OCI-LY7 (cell line): Measurements from ENCODE around the gene EPHA5. TPM values are rescaled to one million over a fixed set of nuclear protein-coding genes. Genes with fewer than 3 reads are reported as not detected.

Source experiments
- BruUV-seq: library from RNA; stranded (reverse); fragments of 400-500 nt; replicated peaks from 2 replicates; lab custom pipeline; 2021; lab: Mats Ljungman, UMichigan
- CTCF ChIA-PET: fragments of 300-600 bp; sonication (Branson Sonifier 250); formaldehyde crosslinking; loops from one replicate; lab custom pipeline; 2022; ENCODE audit warnings: antibody characterized with exemption; ENCODE audit not compliant: unreplicated experiment; lab: Charles Lee
- POLR2A ChIA-PET: fragments of 300-600 bp; sonication (Branson Sonifier 250); formaldehyde crosslinking; loops from one replicate; lab custom pipeline; 2022; ENCODE audit warnings: antibody characterized with exemption; lab: Charles Lee
- DNase-seq: peaks from one replicate; pipeline ENCODE4 v3.0.0-alpha.2; 2015; ENCODE audit warnings: low spot score
- H2AFZ ChIP-seq: fragments of 200-600 bp; sonication (generic), shearing (Covaris generic); 2 replicates; pipeline ENCODE4 v1.6.1; 2014; ENCODE audit warnings: mild to moderate bottlenecking, antibody characterized with exemption, low read length, moderate library complexity
- H3K27ac ChIP-seq: fragments of 200-600 bp; sonication (generic); 2 replicates; pipeline ENCODE4 v1.5.1; 2014; ENCODE audit warnings: mixed run types, low read depth, mild to moderate bottlenecking, moderate library complexity, low read length, inconsistent platforms; ENCODE audit not compliant: poor library complexity, severe bottlenecking
- H3K36me3 ChIP-seq: fragments of 200-600 bp; sonication (generic); 2 replicates; pipeline ENCODE4 v1.6.1; 2014; ENCODE audit warnings: mild to moderate bottlenecking, antibody characterized with exemption, low read length, moderate library complexity, mixed read lengths; ENCODE audit not compliant: insufficient read depth
- H3K4me1 ChIP-seq: fragments of 200-600 bp; sonication (generic); 2 replicates; pipeline ENCODE4 v1.5.1; 2014; ENCODE audit warnings: mild to moderate bottlenecking, low read length; ENCODE audit not compliant: insufficient read depth, poor library complexity, severe bottlenecking
- H3K4me2 ChIP-seq: fragments of 200-600 bp; sonication (generic); 2 replicates; pipeline ENCODE4 v1.6.1; 2014; ENCODE audit warnings: mild to moderate bottlenecking, low read length
- H3K4me3 ChIP-seq: fragments of 200-600 bp; sonication (generic); 2 replicates; pipeline ENCODE4 v1.5.1; 2014; ENCODE audit warnings: mild to moderate bottlenecking, low read depth, low read length; ENCODE audit not compliant: poor library complexity, severe bottlenecking
- H3K79me2 ChIP-seq: fragments of 200-600 bp; sonication (generic); 2 replicates; pipeline ENCODE4 v1.6.1; 2016; ENCODE audit warnings: low read depth, mild to moderate bottlenecking, low read length, moderate library complexity, mixed read lengths; ENCODE audit not compliant: insufficient read depth
- H3K9me2 ChIP-seq: fragments of 200-600 bp; sonication (generic); 2 replicates; pipeline ENCODE4 v1.6.1; 2016; ENCODE audit warnings: mild to moderate bottlenecking, low read length, mixed read lengths; ENCODE audit not compliant: insufficient read depth
- H3K9me3 ChIP-seq: fragments of 200-600 bp; sonication (generic); 2 replicates; pipeline ENCODE4 v1.6.1; 2014; ENCODE audit warnings: mild to moderate bottlenecking, mixed run types, low read length, mixed read lengths
- H4K20me1 ChIP-seq: fragments of 200-600 bp; sonication (generic); 2 replicates; pipeline ENCODE4 v1.6.1; 2014; ENCODE audit warnings: mild to moderate bottlenecking, antibody characterized with exemption, low read length, moderate library complexity, mixed read lengths; ENCODE audit not compliant: insufficient read depth
- CTCF ChIP-seq: fragments of 200-600 bp; sonication (generic); conservative IDR thresholded peaks from 2 replicates; pipeline ENCODE4 v1.5.1; 2014; ENCODE audit warnings: mild to moderate bottlenecking, antibody characterized with exemption, low read length, moderate library complexity, mixed read lengths
- EZH2phosphoT487 ChIP-seq: fragments of 200-600 bp; sonication (generic); IDR thresholded peaks from 2 replicates; pipeline ENCODE4 v1.6.1; 2018; ENCODE audit warnings: low read depth, borderline replicate concordance, mild to moderate bottlenecking, mixed run types, antibody characterized with exemption, low read length, moderate library complexity, mixed read lengths
- intact Hi-C: fragments of 100-400 bp; cut with micrococcal nuclease; formaldehyde crosslinking; loops from one replicate; pipeline ENCODE4 v1.10.0; 2022; ENCODE audit not compliant: unreplicated experiment
- total RNA-seq, 2 experiments: library from RNA; depleted of rRNA in 1 of 2; stranded (reverse); fragments of >200 nt in 1 of 2; shearing (Covaris generic) in 1 of 2; gene quantifications; 2 replicates each; pipeline ENCODE4 v1.2.3, GENCODE V29; 2014 to 2022

Gene EPHA5
- total RNA-seq, 2 experiments from 2014 or later: not detected

- H3K4me1 ChIP-seq: no peaks in the 10 kb centered on the region
- no peaks in the 10 kb centered on the region for H3K36me3 ChIP-seq
- H3K4me2 ChIP-seq: no peak overlapping the region
- no peak for TF ChIP-seq CTCF
- no peak for TF ChIP-seq EZH2phosphoT487
- BruUV-seq: no TSS peak
- no peak overlapping the region for H3K27ac ChIP-seq
- no peaks in the 10 kb centered on the region for H3K79me2 ChIP-seq
- ChIA-PET CTCF (no interaction called here), POLR2A (interaction anchor here (0.7 kb wide), 1 partner anchor 33 kb away, joined by 3 read pairs; no protein-coding TSS in a partner anchor)
- no peaks in the 10 kb centered on the region for H3K9me2 ChIP-seq
- no peaks in the 10 kb centered on the region for H4K20me1 ChIP-seq
- no peak for DNase-seq
- H3K9me3 ChIP-seq: no peaks in the 10 kb centered on the region
- H3K4me3 ChIP-seq: no peak overlapping the region
- intact Hi-C loops: no loop called here
- no peak overlapping the region for H2AFZ ChIP-seq
These were observed 2.7 kb downstream of the EPHA5 start for GRCh38 chr4:65667506-65668041.

- H3K9me2 ChIP-seq: no peaks in the 10 kb centered on the region
- no peaks in the 10 kb centered on the region for H3K36me3 ChIP-seq
- H3K9me3 ChIP-seq: no peaks in the 10 kb centered on the region
- no peak overlapping the region for H3K4me3 ChIP-seq
- no peak for TF ChIP-seq CTCF
- TF ChIP-seq EZH2phosphoT487: no peak
- H4K20me1 ChIP-seq: no peaks in the 10 kb centered on the region
- intact Hi-C loops: no loop called here
- no peaks in the 10 kb centered on the region for H3K79me2 ChIP-seq
- no peak overlapping the region for H2AFZ ChIP-seq
- no TSS peak for BruUV-seq
- ChIA-PET CTCF (no interaction called here), POLR2A (no interaction called here)
- H3K27ac ChIP-seq: no peak overlapping the region
- no peak overlapping the region for H3K4me2 ChIP-seq
- H3K4me1 ChIP-seq: no peaks in the 10 kb centered on the region
- no peak for DNase-seq
These were observed 4.3 kb downstream of the EPHA5 start for GRCh38 chr4:65665771-65666523.

DNA sequence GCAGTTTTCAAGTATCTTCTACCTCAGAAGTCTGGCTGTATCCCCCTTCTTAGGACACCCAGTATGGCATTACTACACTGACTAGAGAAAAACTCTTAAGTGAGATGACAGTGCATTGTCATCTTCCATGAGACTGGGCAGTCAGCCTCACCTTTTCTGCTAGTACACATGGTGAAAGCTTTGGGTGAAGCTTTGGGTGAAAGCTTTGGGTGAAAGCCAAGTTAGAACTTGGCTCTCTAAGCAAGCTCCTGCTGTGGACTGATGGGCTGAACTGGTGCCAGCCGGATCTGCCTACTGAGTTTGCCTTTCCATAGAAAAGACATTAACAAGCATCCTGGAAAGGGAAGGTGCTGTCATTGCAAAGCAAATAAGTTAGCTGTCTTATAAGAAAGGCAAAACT lies 8.8 kb downstream of the EPHA5 start:
- ChIA-PET POLR2A (no interaction called here), CTCF (no interaction called here)
- no peaks in the 10 kb centered on the region for H3K9me3 ChIP-seq
- no peaks in the 10 kb centered on the region for H3K4me1 ChIP-seq
- H4K20me1 ChIP-seq: no peaks in the 10 kb centered on the region
- no peak for DNase-seq
- BruUV-seq: no TSS peak
- H3K36me3 ChIP-seq: no peaks in the 10 kb centered on the region
- TF ChIP-seq EZH2phosphoT487: no peak
- TF ChIP-seq CTCF: no peak
- H2AFZ ChIP-seq: no peak overlapping the region
- H3K4me2 ChIP-seq: no peak overlapping the region
- no peaks in the 10 kb centered on the region for H3K79me2 ChIP-seq
- no peak overlapping the region for H3K27ac ChIP-seq
- intact Hi-C loops: no loop called here
- H3K9me2 ChIP-seq: no peaks in the 10 kb centered on the region
- no peak overlapping the region for H3K4me3 ChIP-seq
